ENCODE results near the gene CC2D1A. TPM values are rescaled to one million over a fixed set of nuclear protein-coding genes. Genes with fewer than 3 reads are reported as not detected.

The CC2D1A gene
- total RNA-seq, 2 donors from 2014 or later = 40.9 to 64.8 TPM

DNA sequence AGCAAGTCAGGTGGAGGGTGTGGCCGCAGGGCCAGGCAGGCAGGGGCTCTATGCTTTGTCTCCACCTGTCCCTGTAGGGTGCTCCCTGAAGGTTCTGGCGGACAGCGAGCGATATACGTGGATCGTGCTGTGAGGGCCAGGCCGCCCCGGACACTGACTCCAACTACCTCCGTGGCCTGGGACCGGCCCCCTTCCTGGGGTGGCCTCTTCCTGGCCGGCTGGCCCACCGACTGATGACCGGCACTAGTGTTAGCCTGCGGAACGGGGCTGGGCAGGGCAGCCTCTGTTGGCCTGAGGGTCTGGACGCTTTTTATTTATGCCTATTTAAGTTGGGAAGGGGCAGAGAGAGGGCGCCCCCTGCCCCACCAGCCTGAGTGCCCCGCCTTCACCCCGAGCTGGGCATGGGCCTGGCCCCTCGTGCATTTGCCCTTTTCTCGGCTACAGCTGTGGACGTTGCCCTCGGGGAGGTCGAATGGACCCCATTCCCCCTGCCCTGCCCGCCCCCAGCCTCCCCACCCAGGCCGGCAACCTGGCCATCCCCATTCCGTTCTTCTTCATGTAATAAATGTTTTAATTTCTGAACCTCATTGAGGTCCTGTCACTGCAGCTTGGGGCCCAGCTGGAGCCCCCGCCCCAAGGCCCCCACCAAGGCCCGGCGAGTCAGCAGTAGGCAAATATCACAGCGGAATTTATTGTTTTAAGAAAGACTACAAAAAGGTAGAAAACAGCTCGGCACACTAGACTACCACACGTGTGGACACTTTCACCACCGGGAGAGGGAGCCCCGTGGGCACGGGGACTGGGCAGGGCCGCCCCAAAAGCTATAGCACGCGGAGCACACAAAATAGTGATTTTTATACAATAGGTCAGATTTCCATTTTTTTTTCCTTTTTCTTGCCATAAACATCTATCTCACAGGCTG, 55.1 kb downstream of the CC2D1A start:
- no peaks in the 10 kb centered on the region for H3K27me3 ChIP-seq (replicated peaks; ENCODE audit: insufficient read depth)
- H3K4me1 ChIP-seq (replicated peaks) = no peaks in the 10 kb centered on the region
- no peak overlapping the region for H3K27ac ChIP-seq
- WGBS = 91% methylated on average over 35 of the region's 39 CpGs
- TF ChIP-seq, protein P1, sequence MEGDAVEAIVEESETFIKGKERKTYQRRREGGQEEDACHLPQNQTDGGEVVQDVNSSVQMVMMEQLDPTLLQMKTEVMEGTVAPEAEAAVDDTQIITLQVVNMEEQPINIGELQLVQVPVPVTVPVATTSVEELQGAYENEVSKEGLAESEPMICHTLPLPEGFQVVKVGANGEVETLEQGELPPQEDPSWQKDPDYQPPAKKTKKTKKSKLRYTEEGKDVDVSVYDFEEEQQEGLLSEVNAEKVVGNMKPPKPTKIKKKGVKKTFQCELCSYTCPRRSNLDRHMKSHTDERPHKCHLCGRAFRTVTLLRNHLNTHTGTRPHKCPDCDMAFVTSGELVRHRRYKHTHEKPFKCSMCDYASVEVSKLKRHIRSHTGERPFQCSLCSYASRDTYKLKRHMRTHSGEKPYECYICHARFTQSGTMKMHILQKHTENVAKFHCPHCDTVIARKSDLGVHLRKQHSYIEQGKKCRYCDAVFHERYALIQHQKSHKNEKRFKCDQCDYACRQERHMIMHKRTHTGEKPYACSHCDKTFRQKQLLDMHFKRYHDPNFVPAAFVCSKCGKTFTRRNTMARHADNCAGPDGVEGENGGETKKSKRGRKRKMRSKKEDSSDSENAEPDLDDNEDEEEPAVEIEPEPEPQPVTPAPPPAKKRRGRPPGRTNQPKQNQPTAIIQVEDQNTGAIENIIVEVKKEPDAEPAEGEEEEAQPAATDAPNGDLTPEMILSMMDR (IDR thresholded peaks at IDR 0.05) = no peak
- TF ChIP-seq POLR2AphosphoS5 (IDR thresholded peaks at IDR 0.05) = no peak
- no peak overlapping the region for H3K4me3 ChIP-seq
- intact Hi-C loops (cut with DNase I) = no loop called here
- H3K36me3 ChIP-seq = peaks cover 4 to 6% of the 10 kb centered on the region in 2 donors
- H3K9me3 ChIP-seq = no peaks in the 10 kb centered on the region
- DNase-seq (ENCODE audit: low spot score) = no peak

DNA sequence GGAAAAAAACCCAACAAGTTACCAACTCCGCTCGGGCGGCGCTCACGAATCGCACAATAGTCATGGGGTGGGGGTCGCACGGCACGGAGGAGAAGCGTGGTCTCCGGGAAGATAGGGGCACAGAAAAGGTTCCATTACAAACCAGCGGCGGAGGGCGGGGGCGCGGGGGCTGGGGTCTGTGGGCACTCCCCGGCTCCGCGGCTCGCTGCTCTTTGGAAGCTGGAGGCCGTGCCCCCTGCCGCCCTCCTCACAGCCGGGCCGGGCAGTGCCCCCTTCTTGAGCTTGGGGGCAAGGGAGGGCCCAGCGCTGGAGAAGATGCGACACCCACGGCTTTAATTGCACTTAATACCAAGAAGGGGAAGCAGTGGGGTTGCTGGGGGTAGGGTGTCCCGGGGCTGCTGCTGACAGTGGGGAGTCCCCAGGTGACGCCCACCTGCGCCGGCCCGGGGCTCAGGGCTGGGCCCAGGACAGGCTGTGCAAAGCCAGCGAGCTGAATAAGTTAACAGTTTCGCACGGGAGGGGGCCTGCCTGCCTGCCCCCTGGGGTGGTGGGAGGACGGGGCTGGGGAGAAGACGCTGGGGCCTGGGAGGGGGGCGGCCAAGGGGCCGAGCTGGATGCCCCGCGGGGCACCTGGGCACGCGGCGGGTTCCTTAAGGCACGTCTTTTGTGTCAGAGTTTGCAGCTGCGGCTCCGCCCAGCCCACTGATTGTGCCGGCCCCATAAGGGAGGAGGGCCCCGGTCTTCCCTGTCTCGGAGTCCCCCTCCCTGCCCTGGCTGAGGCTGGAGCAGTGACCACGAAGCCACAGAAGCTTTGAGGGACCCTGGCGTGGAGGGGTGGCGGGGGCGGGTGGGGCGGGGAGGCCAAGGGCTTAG, 56.1 kb downstream of the CC2D1A start:
- Histone ChIP-seq H3K27me3 (replicated peaks; ENCODE audit: insufficient read depth) (no peaks in the 10 kb centered on the region), H3K9me3 (no peaks in the 10 kb centered on the region), H3K27ac (no peak overlapping the region), H3K36me3 (peaks cover 3 to 8% of the 10 kb centered on the region in 2 donors), H3K4me1 (replicated peaks) (no peaks in the 10 kb centered on the region), H3K4me3 (peak overlapping the region in 1 of 2 donors; percentile 0)
- DNase-seq (ENCODE audit: low spot score) = no peak
- intact Hi-C loops (cut with DNase I) = no loop called here
- TF ChIP-seq, protein P1 (IDR thresholded peaks at IDR 0.05) = no peak
- TF ChIP-seq POLR2AphosphoS5 (IDR thresholded peaks at IDR 0.05) (no peak), POLR2A (IDR thresholded peaks at IDR 0.05) (no peak)
- WGBS = 75% methylated on average over 43 of the region's 55 CpGs

DNA sequence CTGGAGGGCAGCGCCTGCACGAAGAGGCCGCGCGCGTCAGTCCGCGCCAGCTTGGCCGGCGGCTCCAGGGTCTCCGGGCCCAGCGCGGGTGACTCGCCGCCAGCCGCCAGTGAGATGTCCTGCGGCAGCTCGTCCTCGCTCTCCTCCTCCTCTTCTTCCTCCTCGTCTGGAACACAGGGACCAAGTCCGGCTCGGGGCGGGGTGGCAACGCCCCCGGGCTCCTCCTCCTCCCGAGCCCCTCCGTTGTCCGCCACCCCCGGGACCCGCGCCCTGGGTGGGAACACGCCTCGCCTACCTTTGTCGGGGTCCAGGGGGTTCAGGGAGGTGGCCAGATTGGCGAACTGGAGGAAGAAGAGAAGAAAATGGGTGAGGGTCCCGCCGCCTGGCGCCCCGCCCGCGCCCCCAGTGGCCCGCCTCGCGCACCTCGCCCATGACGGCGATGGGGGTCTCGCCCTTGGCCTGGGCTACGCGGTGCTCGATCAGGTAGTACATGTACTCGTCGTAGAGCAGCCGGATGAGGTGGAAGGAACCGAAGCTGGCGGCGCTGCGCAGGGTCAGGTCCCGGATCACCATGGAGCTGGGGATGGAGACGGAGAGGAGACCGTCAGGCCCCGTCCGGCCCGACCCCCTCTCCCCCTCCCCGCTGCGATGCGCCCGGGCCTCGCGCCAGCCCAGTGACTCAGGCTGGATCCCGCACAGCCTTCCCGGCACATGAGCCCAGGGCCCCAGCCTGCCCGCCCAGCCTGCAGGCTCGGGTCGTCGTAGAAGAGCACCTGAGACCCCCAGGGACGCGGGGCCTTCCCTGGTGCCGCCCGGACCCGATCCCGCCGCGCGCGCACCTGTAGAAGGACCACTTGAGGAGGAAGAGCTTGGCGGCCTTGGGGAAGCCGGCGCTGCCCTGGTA, 57.0 kb downstream of the CC2D1A start:
- H3K27ac ChIP-seq = peak overlapping the region in 1 of 2 donors; percentile 45
- no peaks in the 10 kb centered on the region for H3K9me3 ChIP-seq
- no peaks in the 10 kb centered on the region for H3K27me3 ChIP-seq (replicated peaks; ENCODE audit: insufficient read depth)
- 70% methylated on average over 84 of the region's 89 CpGs for WGBS
- intact Hi-C loops (cut with DNase I) = no loop called here
- peaks cover 3 to 14% of the 10 kb centered on the region in 2 donors for H3K36me3 ChIP-seq
- DNase-seq (ENCODE audit: low spot score) = no peak
- no peak for TF ChIP-seq POLR2AphosphoS5 (IDR thresholded peaks at IDR 0.05)
- TF ChIP-seq, protein P1 (IDR thresholded peaks at IDR 0.05) = no peak
- no peak for TF ChIP-seq POLR2A (IDR thresholded peaks at IDR 0.05)
- peak overlapping the region in 1 of 2 donors; percentile 0 for H3K4me3 ChIP-seq
- no peaks in the 10 kb centered on the region for H3K4me1 ChIP-seq (replicated peaks)

DNA sequence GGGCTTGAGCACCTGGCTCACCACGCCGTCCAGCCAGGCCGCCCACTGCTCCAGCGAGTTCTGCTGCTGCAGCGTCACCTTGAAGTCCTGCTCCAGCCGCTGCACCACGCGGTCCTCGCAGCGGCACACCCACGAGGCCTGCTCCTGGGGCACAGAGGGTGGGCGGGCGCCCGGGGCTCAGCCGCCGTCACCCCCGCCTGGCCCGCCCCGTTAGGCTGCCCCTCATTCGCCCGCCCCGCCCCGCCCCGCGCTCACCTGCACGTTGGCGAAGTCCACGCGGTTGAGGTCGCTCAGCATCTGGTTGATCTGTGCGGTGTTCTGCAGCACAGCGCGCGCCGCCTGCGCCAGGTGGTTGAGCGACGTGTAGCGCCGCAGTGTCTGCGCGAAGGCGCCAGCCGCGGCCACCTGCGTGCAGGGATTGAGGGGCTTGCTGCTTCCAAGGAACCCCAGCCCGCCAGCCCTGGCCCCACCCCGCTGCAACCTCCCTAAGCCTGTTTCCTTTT, 57.7 kb downstream of the CC2D1A start:
- DNase-seq (ENCODE audit: low spot score) = no peak
- 88% methylated on average over 48 of the region's 48 CpGs for WGBS
- Histone ChIP-seq H3K9me3 (no peaks in the 10 kb centered on the region), H3K27me3 (replicated peaks; ENCODE audit: insufficient read depth) (no peaks in the 10 kb centered on the region), H3K4me3 (no peak overlapping the region), H3K4me1 (replicated peaks) (no peaks in the 10 kb centered on the region), H3K27ac (no peak overlapping the region), H3K36me3 (peaks cover 3 to 21% of the 10 kb centered on the region in 2 donors)
- intact Hi-C loops (cut with DNase I) = no loop called here
- TF ChIP-seq POLR2AphosphoS5 (IDR thresholded peaks at IDR 0.05) = no peak
- TF ChIP-seq, protein P1 (IDR thresholded peaks at IDR 0.05) = no peak
- no peak for TF ChIP-seq POLR2A (IDR thresholded peaks at IDR 0.05)

Data from prostate gland (tissue), 2 donors.